Epidermal melanocyte (primary cell): ENCODE data around the gene STMP1.

Experiments
- DNase-seq: peaks from one replicate; pipeline ENCODE4 v3.0.0; 2011; ENCODE audit warnings: low spot score; ENCODE audit not compliant: insufficient read length

The STMP1 gene

DNA sequence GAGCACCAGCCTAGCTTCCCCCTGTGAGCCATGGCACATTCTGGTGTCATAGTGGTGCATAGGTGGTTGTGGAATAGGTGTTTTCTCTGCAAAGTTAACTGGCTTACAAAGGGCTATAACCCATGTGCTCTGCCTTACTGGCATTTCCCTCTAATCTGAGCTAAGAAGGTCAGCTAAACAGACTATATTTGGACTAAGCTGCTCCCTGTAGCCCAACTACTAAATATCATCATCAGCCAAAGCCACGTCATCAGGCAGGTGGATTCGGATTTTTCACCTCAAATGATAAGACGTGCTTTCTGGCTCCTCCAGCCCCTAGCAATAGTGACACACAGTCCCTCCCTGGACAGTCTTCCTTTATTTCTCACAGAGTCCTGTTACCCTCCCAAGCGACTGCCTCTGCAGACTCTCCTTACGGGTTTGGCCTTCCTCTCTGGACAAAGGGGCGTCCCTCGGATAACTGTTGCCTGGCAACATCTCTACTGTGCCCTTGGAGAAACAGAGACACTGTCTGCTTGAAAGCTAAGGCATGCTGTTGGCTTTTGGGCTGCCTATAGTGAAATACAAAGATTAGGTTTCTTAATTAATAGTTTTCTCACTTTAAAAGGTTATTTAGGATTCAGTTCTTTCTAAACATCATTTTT lies 56.6 kb downstream of the STMP1 start:
- no peak for DNase-seq

DNA sequence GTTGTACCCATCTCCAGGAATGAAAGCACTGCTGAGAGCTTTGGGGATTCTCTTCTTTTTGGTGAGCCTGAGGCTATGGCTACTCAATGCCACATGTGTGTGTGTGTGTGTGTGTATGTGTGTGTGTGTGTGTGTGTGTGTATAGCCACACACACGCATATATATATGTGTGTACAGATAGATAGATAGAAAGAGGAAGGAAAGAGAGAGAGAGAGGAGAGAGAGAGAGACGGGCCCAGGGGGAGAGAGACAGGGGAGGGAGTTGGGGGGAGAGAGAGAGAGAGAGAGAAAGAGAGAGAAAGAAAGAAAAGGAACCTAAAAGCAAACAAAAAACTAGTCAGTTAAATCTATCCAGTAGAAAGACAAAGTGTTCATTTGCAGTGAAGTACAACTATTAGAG lies 57.4 kb downstream of the STMP1 start:
- DNase-seq = no peak

DNA sequence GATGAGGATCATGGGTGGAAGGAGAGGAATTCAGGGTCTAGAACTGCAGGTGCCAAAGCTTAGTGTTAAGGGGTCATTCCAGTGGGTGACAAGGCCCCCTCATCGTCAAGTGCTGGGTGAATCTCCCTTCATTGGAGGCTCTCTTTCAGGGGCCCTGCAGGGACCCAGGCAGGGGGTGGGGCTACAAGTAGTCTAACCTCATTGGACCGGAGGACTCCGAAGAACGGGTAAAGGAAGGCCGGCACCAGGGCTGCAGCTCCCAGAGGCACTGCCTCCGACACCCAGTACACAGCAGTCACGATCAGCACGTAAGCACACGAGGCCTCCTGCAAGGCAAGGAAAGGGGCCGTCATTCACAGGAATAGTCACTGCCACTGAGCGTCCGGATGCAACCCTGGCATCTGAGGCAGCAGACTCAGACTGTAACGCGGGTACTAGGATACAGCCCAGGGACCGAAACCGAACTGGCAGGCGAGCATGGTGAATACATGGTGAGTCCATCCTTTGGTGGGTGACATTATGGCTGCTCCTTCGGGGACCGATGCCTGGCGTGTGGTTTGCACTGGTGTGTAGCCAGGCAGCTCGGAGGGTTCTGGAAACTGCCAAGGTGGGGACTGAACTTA lies 59.0 kb downstream of the STMP1 start:
- DNase-seq = no peak

DNA sequence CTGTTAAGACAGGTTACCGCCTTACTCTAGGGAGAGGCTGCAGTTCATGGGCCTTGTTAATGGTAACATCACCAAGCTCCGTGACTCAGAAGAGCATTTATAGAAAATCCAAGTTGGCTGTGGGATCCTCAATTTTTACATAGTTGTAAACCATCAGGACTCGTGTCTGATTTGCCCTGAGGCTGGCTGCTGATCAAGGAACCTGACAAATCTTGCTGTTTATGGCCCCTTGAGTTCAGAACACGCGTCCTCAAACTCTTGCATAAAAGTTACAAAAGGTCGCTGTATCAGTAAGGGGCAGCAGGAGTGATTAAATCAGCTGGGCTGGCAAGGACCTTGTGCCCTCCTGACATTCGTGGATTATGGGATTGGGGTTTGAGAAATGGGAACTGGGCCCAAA lies 61.1 kb downstream of the STMP1 start:
- no peak for DNase-seq
